Keratinocyte (primary cell): Measurements from ENCODE around the gene DYNC2I2. TPM values are rescaled to one million over a fixed set of nuclear protein-coding genes. Genes with fewer than 3 reads are reported as not detected.

Experiments used
- DNase-seq: peaks from one replicate; pipeline ENCODE4 v3.0.0-alpha.2; 2011; ENCODE audit warnings: low read depth, missing footprints, low spot score
- FAIRE-seq: peaks from 2 replicates; lab custom pipeline; 2011; peaks lifted over from hg19 to GRCh38; lab: Jason Lieb, UNC
- H2AFZ ChIP-seq: 2 replicates; pipeline ENCODE4 v1.6.0; 2012; ENCODE audit warnings: low read length, control low read depth, inconsistent platforms; ENCODE audit not compliant: control insufficient read depth
- H3K27ac ChIP-seq: 2 replicates; pipeline ENCODE4 v1.5.1; 2011; ENCODE audit warnings: low read length; ENCODE audit not compliant: control insufficient read depth, insufficient read depth
- H3K27me3 ChIP-seq: 3 replicates; pipeline ENCODE4 v1.6.0; 2011; ENCODE audit warnings: low read length; ENCODE audit not compliant: control insufficient read depth, insufficient read depth; ENCODE audit errors: extremely low read depth
- H3K36me3 ChIP-seq, 2 experiments: 2 replicates in 1 of 2; 3 replicates in 1 of 2; pipeline ENCODE4 v1.5.1; 2011; ENCODE audit warnings: low read length in 2 of 2, mild to moderate bottlenecking in 1 of 2; ENCODE audit not compliant: control insufficient read depth in 2 of 2, insufficient read depth in 2 of 2; ENCODE audit errors: extremely low read depth in 1 of 2
- H3K4me1 ChIP-seq: 3 replicates; pipeline ENCODE4 v1.5.1; 2011; ENCODE audit warnings: low read length; ENCODE audit not compliant: control insufficient read depth, insufficient read depth; ENCODE audit errors: extremely low read depth
- H3K4me2 ChIP-seq: 3 replicates; pipeline ENCODE4 v1.6.0; 2011; ENCODE audit warnings: low read depth, low read length; ENCODE audit not compliant: control insufficient read depth, insufficient read depth; ENCODE audit errors: extremely low read depth
- H3K4me3 ChIP-seq, 3 experiments: fragments of 200-600 bp in 1 of 3; sonication (generic) in 1 of 3; 2 replicates in 2 of 3; 3 replicates in 1 of 3; pipeline ENCODE4 v1.5.1; 2011 to 2016; ENCODE audit warnings: low read length in 3 of 3, mild to moderate bottlenecking in 3 of 3, control low read depth in 2 of 3, inconsistent platforms in 1 of 3, low read depth in 1 of 3, mixed read lengths in 1 of 3, mixed run types in 1 of 3, moderate library complexity in 1 of 3; ENCODE audit not compliant: control insufficient read depth in 2 of 3, insufficient read depth in 2 of 3; ENCODE audit errors: extremely low read depth in 1 of 3
- H3K79me2 ChIP-seq: 2 replicates; pipeline ENCODE4 v1.6.0; 2012; ENCODE audit warnings: low read length; ENCODE audit not compliant: control insufficient read depth, insufficient read depth
- H3K9ac ChIP-seq: 3 replicates; pipeline ENCODE4 v1.6.0; 2011; ENCODE audit warnings: low read length; ENCODE audit not compliant: control insufficient read depth, insufficient read depth; ENCODE audit errors: extremely low read depth
- H3K9me1 ChIP-seq: 3 replicates; pipeline ENCODE4 v1.6.0; 2011; ENCODE audit warnings: low read length; ENCODE audit not compliant: control insufficient read depth, insufficient read depth; ENCODE audit errors: extremely low read depth
- H3K9me3 ChIP-seq: 2 replicates; pipeline ENCODE4 v1.5.1; 2012; ENCODE audit warnings: low read depth, low read length; ENCODE audit not compliant: control insufficient read depth
- H4K20me1 ChIP-seq: 3 replicates; pipeline ENCODE4 v1.6.0; 2011; ENCODE audit warnings: low read length; ENCODE audit not compliant: control insufficient read depth, insufficient read depth; ENCODE audit errors: extremely low read depth
- CTCF ChIP-seq, 3 experiments: IDR thresholded peaks in 1 of 3; conservative IDR thresholded peaks in 1 of 3; optimal IDR thresholded peaks in 1 of 3; 2 replicates in 2 of 3; 3 replicates in 1 of 3; pipeline versions ENCODE3 to v1.5.1; 2011; ENCODE audit warnings: low read length in 3 of 3, mild to moderate bottlenecking in 3 of 3, moderate library complexity in 2 of 3, control low read depth in 1 of 3, inconsistent platforms in 1 of 3; ENCODE audit not compliant: insufficient read depth in 2 of 3; ENCODE audit errors: extremely low read depth in 1 of 3
- EZH2 ChIP-seq: IDR thresholded peaks from one replicate; pipeline ENCODE4 v1.6.1; 2012; ENCODE audit warnings: inconsistent platforms, mild to moderate bottlenecking, low read length, moderate library complexity
- dilution Hi-C: fragments of 300-500 bp; cut with MboI; formaldehyde crosslinking; loops from one replicate; pipeline ENCODE4 v1.7.0; 2020; ENCODE audit warnings: low sequenced_read_pairs; ENCODE audit not compliant: extremely low pct_ligation_motif_present
- polyA plus RNA-seq, 5 experiments: library from polyadenylated mRNA; depleted of rRNA in 3 of 5; stranded (reverse) in 3 of 5; stranded (forward) in 1 of 5; unstranded in 1 of 5; fragments of >200 nt; gene quantifications; 1 replicate in 1 of 5; 2 replicates in 3 of 5; 3 replicates in 1 of 5; pipeline versions ENCODE4 v1.2.1 to v1.2.3, GENCODE V29; 2011 to 2012; ENCODE audit warnings: missing spikeins in 2 of 5, low read depth in 1 of 5, low replicate concordance in 1 of 5

The DYNC2I2 gene
- polyA plus RNA-seq, 1 donor (not counting 4 experiments of a cell fraction or from before 2014, with no cell fraction given): 11.5 TPM

- Histone ChIP-seq H3K9me3 (no peaks in the 10 kb centered on the region), H3K27ac (peak overlapping the region; percentile 99), H2AFZ (peak overlapping the region; percentile 61), H3K79me2 (peaks cover 49% of the 10 kb centered on the region), H4K20me1 (no peaks in the 10 kb centered on the region), H3K9ac (peak overlapping the region; percentile 99), H3K4me3 (peak overlapping the region; percentile 64 to 98 (median 78)), H3K36me3 (peaks cover 1 to 11% of the 10 kb centered on the region in 2 experiments), H3K27me3 (no peaks in the 10 kb centered on the region), H3K4me1 (peaks cover 32% of the 10 kb centered on the region), H3K4me2 (peak overlapping the region; percentile 85), H3K9me1 (no peaks in the 10 kb centered on the region)
- TF ChIP-seq CTCF (optimal IDR thresholded peaks at IDR 0.05 in 1 of 3, IDR thresholded peaks at IDR 0.05 in 1 of 3, conservative IDR thresholded peaks at IDR 0.05 in 1 of 3; ENCODE audit: extremely low read depth in 1 of 3, insufficient read depth in 2 of 3, low read length in 3 of 3): no peak
- no peak for TF ChIP-seq EZH2
- peak; percentile 93 for DNase-seq
- FAIRE-seq: peak; percentile 81
- dilution Hi-C loops: no loop called here
Measured at GRCh38 chr9:128684325-128685199, 27.9 kb upstream of the DYNC2I2 start.

- H3K4me3 ChIP-seq: peak overlapping the region; percentile 64 to 98 (median 78)
- H3K9me3 ChIP-seq: no peaks in the 10 kb centered on the region
- peak overlapping the region; percentile 85 for H3K4me2 ChIP-seq
- H3K79me2 ChIP-seq: peaks cover 49% of the 10 kb centered on the region
- peak overlapping the region; percentile 99 for H3K27ac ChIP-seq
- FAIRE-seq (no peak), DNase-seq (no peak)
- H3K9me1 ChIP-seq: no peaks in the 10 kb centered on the region
- peak overlapping the region; percentile 99 for H3K9ac ChIP-seq
- no peaks in the 10 kb centered on the region for H3K27me3 ChIP-seq
- no peaks in the 10 kb centered on the region for H4K20me1 ChIP-seq
- peaks cover 32% of the 10 kb centered on the region for H3K4me1 ChIP-seq
- peaks cover 1 to 11% of the 10 kb centered on the region in 2 experiments for H3K36me3 ChIP-seq
- dilution Hi-C loops: no loop called here
- TF ChIP-seq EZH2 (no peak), CTCF (optimal IDR thresholded peaks at IDR 0.05 in 1 of 3, IDR thresholded peaks at IDR 0.05 in 1 of 3, conservative IDR thresholded peaks at IDR 0.05 in 1 of 3; ENCODE audit: extremely low read depth in 1 of 3, insufficient read depth in 2 of 3, low read length in 3 of 3) (no peak)
- no peak overlapping the region for H2AFZ ChIP-seq
Measured at GRCh38 chr9:128684065-128684324, 27.3 kb upstream of the DYNC2I2 start.
